WTC11 (cell line): ENCODE results near the gene TUBA4B. TPM values are rescaled to one million over a fixed set of nuclear protein-coding genes. Genes with fewer than 3 reads are reported as not detected.

Experiments
- ATAC-seq: fragments of 200-7000 bp; cut with Tn5 transposase; 2 replicates; pipeline ENCODE4 v1.10.0; 2021; ENCODE audit warnings: mild to moderate bottlenecking, moderate library complexity
- CTCF ChIA-PET: fragments of 300-600 bp; sonication (Branson Sonifier 250); formaldehyde crosslinking; loops from one replicate; lab custom pipeline; 2021; ENCODE audit warnings: antibody characterized with exemption; lab: Charles Lee
- POLR2A ChIA-PET: fragments of 350-600 bp; sonication (Branson Sonifier 250); formaldehyde crosslinking; loops from one replicate; lab custom pipeline; 2021; ENCODE audit warnings: antibody characterized with exemption; lab: Charles Lee
- DNase-seq: peaks from one replicate; pipeline ENCODE4 v3.0.0; 2021; ENCODE audit warnings: low spot score
- H3K27ac Mint-ChIP-seq: 2 replicates; pipeline ENCODE4 v1.8.0; 2021; ENCODE audit warnings: mixed read lengths
- H3K27me3 Mint-ChIP-seq: 2 replicates; pipeline ENCODE4 v1.8.0; 2021; ENCODE audit warnings: low read depth, mild to moderate bottlenecking, moderate library complexity, mixed read lengths
- H3K36me3 Mint-ChIP-seq: 2 replicates; pipeline ENCODE4 v1.8.0; 2021; ENCODE audit warnings: mixed read lengths
- H3K4me1 Mint-ChIP-seq: 2 replicates; pipeline ENCODE4 v1.8.0; 2022; ENCODE audit warnings: mixed read lengths
- H3K4me3 Mint-ChIP-seq: 2 replicates; pipeline ENCODE4 v1.8.0; 2021; ENCODE audit warnings: mild to moderate bottlenecking, moderate library complexity, mixed read lengths
- H3K9me3 Mint-ChIP-seq: 2 replicates; pipeline ENCODE4 v1.8.0; 2021; ENCODE audit warnings: mixed read lengths
- ATF1 ChIP-seq: sonication (generic); formaldehyde crosslinking; IDR thresholded peaks from 2 replicates; pipeline ENCODE4 v1.8.1; 2023; ENCODE audit warnings: mild to moderate bottlenecking, moderate library complexity, missing genetic modification reagents
- CREB1 ChIP-seq: sonication (generic); formaldehyde crosslinking; IDR thresholded peaks from 2 replicates; pipeline ENCODE4 v1.8.0; 2023; ENCODE audit warnings: mild to moderate bottlenecking, missing genetic modification reagents
- CREM ChIP-seq: sonication (generic); formaldehyde crosslinking; IDR thresholded peaks from 2 replicates; pipeline ENCODE4 v1.8.1; 2022; ENCODE audit warnings: mild to moderate bottlenecking, missing genetic modification reagents, moderate library complexity
- CTCF ChIP-seq: fragments of 200-600 bp; IDR thresholded peaks from 2 replicates; pipeline ENCODE4 v1.8.0; 2022; ENCODE audit warnings: antibody characterized with exemption
- GRHL2 ChIP-seq: fragments of 250-450 bp; sonication (Bioruptor Pico); IDR thresholded peaks from 2 replicates; pipeline ENCODE4 v1.8.0; 2022; ENCODE audit warnings: mild to moderate bottlenecking, moderate library complexity; ENCODE audit not compliant: insufficient replicate concordance, severe bottlenecking
- HMGXB4 ChIP-seq: sonication (generic); formaldehyde crosslinking; IDR thresholded peaks from 2 replicates; pipeline ENCODE4 v1.8.1; 2023; ENCODE audit warnings: mild to moderate bottlenecking, moderate library complexity, missing genetic modification reagents
- IRF2 ChIP-seq: sonication (generic); formaldehyde crosslinking; IDR thresholded peaks from 2 replicates; pipeline ENCODE4 v1.8.0; 2022; ENCODE audit warnings: low read depth, missing genetic modification reagents, borderline replicate concordance
- MYBL2 ChIP-seq: sonication (generic); formaldehyde crosslinking; IDR thresholded peaks from 2 replicates; pipeline ENCODE4 v1.8.1; 2023; ENCODE audit warnings: mild to moderate bottlenecking, moderate library complexity, missing genetic modification reagents
- OVOL2 ChIP-seq: fragments of 250-450 bp; sonication (Bioruptor Pico); IDR thresholded peaks from 2 replicates; pipeline ENCODE4 v1.9.0; 2021; ENCODE audit warnings: mild to moderate bottlenecking, borderline replicate concordance
- PRDM15 ChIP-seq: sonication (generic); formaldehyde crosslinking; IDR thresholded peaks from 2 replicates; pipeline ENCODE4 v1.8.0; 2022; ENCODE audit warnings: missing genetic modification reagents
- PREB ChIP-seq: sonication (generic); formaldehyde crosslinking; IDR thresholded peaks from 2 replicates; pipeline ENCODE4 v1.8.1; 2022; ENCODE audit warnings: mild to moderate bottlenecking, missing genetic modification reagents, moderate library complexity, borderline replicate concordance
- RELA ChIP-seq: sonication (generic); formaldehyde crosslinking; IDR thresholded peaks from 2 replicates; pipeline ENCODE4 v1.8.1; 2022; ENCODE audit warnings: missing genetic modification reagents, mild to moderate bottlenecking, borderline replicate concordance
- SOX15 ChIP-seq: fragments of 250-450 bp; sonication (Bioruptor Pico); IDR thresholded peaks from 2 replicates; pipeline ENCODE4 v1.9.0; 2021; ENCODE audit warnings: mild to moderate bottlenecking
- TCF7 ChIP-seq: sonication (generic); formaldehyde crosslinking; IDR thresholded peaks from 2 replicates; pipeline ENCODE4 v1.8.0; 2022; ENCODE audit warnings: mild to moderate bottlenecking, low read depth, missing genetic modification reagents, moderate library complexity
- ZMAT4 ChIP-seq: fragments of 250-450 bp; sonication (Bioruptor Pico); IDR thresholded peaks from 2 replicates; pipeline ENCODE4 v1.9.0; 2021; ENCODE audit warnings: mild to moderate bottlenecking
- ZNF281 ChIP-seq: sonication (generic); formaldehyde crosslinking; IDR thresholded peaks from 2 replicates; pipeline ENCODE4 v1.8.0; 2023; ENCODE audit warnings: mild to moderate bottlenecking, missing genetic modification reagents
- ZNF532 ChIP-seq: fragments of 250-450 bp; sonication (Bioruptor Pico); IDR thresholded peaks from 2 replicates; pipeline ENCODE4 v1.9.0; 2021; ENCODE audit warnings: mild to moderate bottlenecking, borderline replicate concordance
- total RNA-seq: library from RNA; stranded (reverse); gene quantifications from 3 replicates; pipeline ENCODE4 v1.2.3, GENCODE V29; 2021

The TUBA4B gene
- total RNA-seq, 1 experiment from 2014 or later: 0.20 TPM

- no peak for TF ChIP-seq ZNF281
Measured at GRCh38 chr2:219268294-219268693, 15.3 kb downstream of the TUBA4B start (continued).

GRCh38 chr2:219269362-219270054 lies 16.5 kb downstream of the TUBA4B start:
- H3K27me3 Mint-ChIP-seq: peaks cover 42% of the 10 kb centered on the region
- no peaks in the 10 kb centered on the region for H3K9me3 Mint-ChIP-seq
- POLR2A ChIA-PET: interaction anchor here (0.6 kb wide), 1 partner anchor 16 kb away, joined by 5 read pairs; the partner anchor contains the start of gene TUBA4B
- CTCF ChIA-PET: interaction anchor here (1.0 to 1.2 kb wide), 3 partner anchors 9 to 225 kb away, joined by 3 to 5 read pairs (median 3); partner anchors contain the start of gene DNAJB2
- ATAC-seq (no peak), DNase-seq (no peak)
- no peak overlapping the region for H3K4me3 Mint-ChIP-seq
- H3K4me1 Mint-ChIP-seq: peaks cover 3% of the 10 kb centered on the region
- TF ChIP-seq IRF2 (no peak), CREB1 (CRISPR knock-in tag) (no peak), ATF1 (CRISPR knock-in tag) (no peak), GRHL2 (CRISPR knock-in tag) (no peak), ZNF532 (CRISPR knock-in tag) (no peak), PREB (CRISPR knock-in tag) (no peak), CTCF (no peak), MYBL2 (CRISPR knock-in tag) (no peak), OVOL2 (CRISPR knock-in tag) (no peak), HMGXB4 (CRISPR knock-in tag) (no peak), ZMAT4 (CRISPR knock-in tag) (no peak), PRDM15 (CRISPR knock-in tag) (no peak), SOX15 (CRISPR knock-in tag) (no peak), CREM (CRISPR knock-in tag) (no peak), RELA (CRISPR knock-in tag) (no peak), TCF7 (CRISPR knock-in tag) (no peak)
- no peaks in the 10 kb centered on the region for H3K36me3 Mint-ChIP-seq
- no peak overlapping the region for H3K27ac Mint-ChIP-seq
